H1 (cell line): ENCODE measurements around the gene PEX14.

Source experiments
- BACH1 ChIP-seq: IDR thresholded peaks from 2 replicates; pipeline ENCODE4 v1.6.1; 2012; ENCODE audit warnings: low read length, improper control_type of control experiment
- CHD2 ChIP-seq: IDR thresholded peaks from 2 replicates; pipeline ENCODE4 v1.6.1; 2012; ENCODE audit warnings: low read length, improper control_type of control experiment
- CTCF ChIP-seq, 3 experiments: IDR thresholded peaks; 1 replicate in 2 of 3; 2 replicates in 1 of 3; pipeline versions ENCODE4 v1.5.1 to v1.6.1; 2011; ENCODE audit warnings: low read length in 3 of 3, mild to moderate bottlenecking in 3 of 3, inconsistent platforms in 2 of 3, low read depth in 1 of 3, moderate library complexity in 1 of 3; ENCODE audit not compliant: insufficient read depth in 1 of 3; ENCODE audit errors: control extremely low read depth in 1 of 3
- EGR1 ChIP-seq: IDR thresholded peaks from 2 replicates; pipeline ENCODE4 v1.6.1; 2011; ENCODE audit warnings: low read depth, low read length, borderline replicate concordance
- JUN ChIP-seq: IDR thresholded peaks from 2 replicates; pipeline ENCODE4 v1.6.1; 2011; ENCODE audit warnings: low read depth, mild to moderate bottlenecking, improper control_type of control experiment, low read length
- MAFK ChIP-seq: IDR thresholded peaks from 2 replicates; pipeline ENCODE4 v1.6.1; 2012; ENCODE audit warnings: low read depth, mild to moderate bottlenecking, improper control_type of control experiment, low read length
- PHF8 ChIP-seq: fragments of 200-600 bp; sonication (generic); conservative IDR thresholded peaks from 2 replicates; pipeline ENCODE4 v1.7.1; 2012; ENCODE audit warnings: low read depth, mild to moderate bottlenecking, inconsistent platforms, low read length, moderate library complexity
- POLR2A ChIP-seq, 2 experiments: IDR thresholded peaks; 1 replicate in 1 of 2; 2 replicates in 1 of 2; pipeline ENCODE4 v1.6.1; 2011; ENCODE audit warnings: low read depth in 2 of 2, low read length in 2 of 2, mild to moderate bottlenecking in 2 of 2; ENCODE audit errors: control extremely low read depth in 1 of 2
- RNF2 ChIP-seq: fragments of 200-900, 300-1000 bp; sonication (generic); IDR thresholded peaks from 2 replicates; pipeline ENCODE4 v1.7.1; 2016; ENCODE audit warnings: borderline replicate concordance, low read depth, mild to moderate bottlenecking, antibody characterized with exemption, low read length; ENCODE audit not compliant: poor library complexity, severe bottlenecking; ENCODE audit errors: missing control alignments
- SP2 ChIP-seq: IDR thresholded peaks from 2 replicates; pipeline ENCODE4 v1.6.1; 2012; ENCODE audit warnings: mild to moderate bottlenecking, low read length, inconsistent platforms

- TF ChIP-seq RNF2 (no peak), PHF8 (no peak), POLR2A (IDR thresholded peaks at IDR 0.05; ENCODE audit: control extremely low read depth in 1 of 2, low read depth in 2 of 2, low read length in 2 of 2) (no peak), JUN (no peak), BACH1 (no peak), CTCF (IDR thresholded peaks at IDR 0.05; ENCODE audit: control extremely low read depth in 1 of 3, insufficient read depth in 1 of 3, low read depth in 1 of 3, low read length in 3 of 3) (no peak), MAFK (no peak), CHD2 (no peak), SP2 (no peak), EGR1 (no peak)
Observed at GRCh38 chr1:10594595-10595223, 120.0 kb downstream of the PEX14 start.
